K562 (cell line): ENCODE measurements around the gene FOXR1. TPM values are rescaled to one million over a fixed set of nuclear protein-coding genes. Genes with fewer than 3 reads are reported as not detected.

ENCODE experiments used
- EWSR1 ChIP-seq: fragments of 450-650 bp; IDR thresholded peaks from 2 replicates; pipeline ENCODE4 v1.6.1; 2018; ENCODE audit warnings: borderline replicate concordance, mild to moderate bottlenecking, low read depth, moderate library complexity; ENCODE audit not compliant: partially characterized antibody
- FOSL1 ChIP-seq: fragments of 200-800 bp; sonication (Bioruptor generic); conservative IDR thresholded peaks from 2 replicates; pipeline ENCODE4 v1.6.1; 2016; ENCODE audit warnings: missing genetic modification characterization, missing compliant biosample characterization
- GATAD2B ChIP-seq: fragments of 450-650 bp; IDR thresholded peaks from 2 replicates; pipeline ENCODE4 v1.6.1; 2017; ENCODE audit warnings: mild to moderate bottlenecking, borderline replicate concordance
- PURB ChIP-seq: sonication (generic); formaldehyde crosslinking; IDR thresholded peaks from 2 replicates; pipeline ENCODE4 v1.9.0; 2021; ENCODE audit warnings: low read depth, mild to moderate bottlenecking, missing genetic modification reagents
- RAD51 ChIP-seq: fragments of 450-650 bp; IDR thresholded peaks from 2 replicates; pipeline ENCODE4 v1.7.1; 2016; ENCODE audit warnings: low read depth, mild to moderate bottlenecking, borderline replicate concordance
- RBFOX2 ChIP-seq: fragments of 200-400 bp; formaldehyde crosslinking; IDR thresholded peaks from 2 replicates; pipeline ENCODE4 v1.6.1; 2017; ENCODE audit warnings: low read depth, mild to moderate bottlenecking, low read length, moderate library complexity
- SMAD3 ChIP-seq: fragments of 450-650 bp; formaldehyde crosslinking; conservative IDR thresholded peaks from 2 replicates; pipeline ENCODE4 v1.4.0; 2020; ENCODE audit warnings: mild to moderate bottlenecking
- SMARCA5 ChIP-seq: fragments of 450-650 bp; IDR thresholded peaks from 2 replicates; pipeline ENCODE4 v1.6.1; 2016
- TAL1 ChIP-seq: fragments of 450-650 bp; IDR thresholded peaks from 2 replicates; pipeline ENCODE4 v1.6.1; 2016; ENCODE audit warnings: mild to moderate bottlenecking
- TEAD1 ChIP-seq, 2 experiments: fragments of 450-650 bp in 1 of 2; sonication (generic) in 1 of 2; formaldehyde crosslinking; IDR thresholded peaks; 2 replicates each; pipeline versions ENCODE4 v1.4.0 to v1.8.0; 2020 to 2022; ENCODE audit warnings: mild to moderate bottlenecking in 2 of 2, missing genetic modification reagents in 1 of 2
- ZNF232 ChIP-seq: sonication (generic); formaldehyde crosslinking; IDR thresholded peaks from 2 replicates; pipeline ENCODE4 v1.8.0; 2022; ENCODE audit warnings: mild to moderate bottlenecking, missing genetic modification reagents
- ZNF431 ChIP-seq: sonication (generic); formaldehyde crosslinking; IDR thresholded peaks from 2 replicates; pipeline ENCODE4 v1.8.0; 2022; ENCODE audit warnings: mild to moderate bottlenecking, missing genetic modification reagents
- polyA plus RNA-seq, 8 experiments: library from polyadenylated mRNA; depleted of rRNA in 4 of 8; stranded (reverse) in 5 of 8; unstranded in 3 of 8; fragments of >200 nt; fragmentation: Nextera tagmentation in 2 of 8; fragmentation: Illumina TruSeq in 1 of 8; extraction: Ambion mirVana in 2 of 8; extraction: Trizol in 1 of 8; gene quantifications; 2 replicates each; pipeline versions ENCODE4 v1.2.1 to v1.2.3, GENCODE V29; 2011 to 2014; ENCODE audit warnings: inconsistent platforms in 1 of 8, missing spikeins in 1 of 8
- total RNA-seq, 7 experiments: library from RNA; depleted of rRNA in 6 of 7; stranded (reverse); fragments of >200 nt in 6 of 7; fragmentation: Illumina TruSeq in 2 of 7; extraction: Trizol in 2 of 7; gene quantifications; 2 replicates each; pipeline versions ENCODE4 v1.2.1 to v1.2.3, GENCODE V29; 2011 to 2021; ENCODE audit warnings: low replicate concordance in 1 of 7
- TF ChIP-seq, protein P1 (sequence below): IDR thresholded peaks from 2 replicates; pipeline ENCODE4 v1.6.1; 2011; ENCODE audit warnings: borderline replicate concordance, low read depth, mild to moderate bottlenecking, moderate library complexity, low read length; ENCODE audit not compliant: insufficient read depth, poor library complexity, severe bottlenecking
- TF ChIP-seq, protein P2 (sequence below): sonication (generic); formaldehyde crosslinking; IDR thresholded peaks from 2 replicates; pipeline ENCODE4 v1.8.0; 2022; ENCODE audit warnings: mild to moderate bottlenecking, missing genetic modification reagents
- TF ChIP-seq, protein P3 (sequence below): sonication (generic); formaldehyde crosslinking; IDR thresholded peaks from 2 replicates; pipeline ENCODE4 v1.4.0; 2020; ENCODE audit warnings: mild to moderate bottlenecking, missing genetic modification reagents
- TF ChIP-seq, protein P4 (sequence below): fragments of 450-650 bp; IDR thresholded peaks from one replicate; pipeline ENCODE4 v1.6.1; 2018; ENCODE audit warnings: mild to moderate bottlenecking, moderate library complexity; ENCODE audit not compliant: partially characterized antibody
- TF ChIP-seq, protein P5 (sequence below): fragments of 450-650 bp; IDR thresholded peaks from 2 replicates; pipeline ENCODE4 v1.6.1; 2014; ENCODE audit warnings: low read depth, mild to moderate bottlenecking, moderate library complexity, borderline replicate concordance
- TF ChIP-seq, protein P6 (sequence below), 2 experiments: fragments of 450-650 bp in 1 of 2; sonication (generic) in 1 of 2; formaldehyde crosslinking in 1 of 2; IDR thresholded peaks in 1 of 2; conservative IDR thresholded peaks in 1 of 2; 2 replicates each; pipeline versions ENCODE4 v1.6.1 to v1.8.1; 2016 to 2023; ENCODE audit warnings: mild to moderate bottlenecking in 2 of 2, moderate library complexity in 2 of 2, inconsistent platforms in 1 of 2, missing genetic modification reagents in 1 of 2

FOXR1 gene
- total and polyA plus RNA-seq, 9 of the 15 experiments (the other 6 are each of a cell fraction or from before 2014, with no cell fraction given) = not detected

DNA sequence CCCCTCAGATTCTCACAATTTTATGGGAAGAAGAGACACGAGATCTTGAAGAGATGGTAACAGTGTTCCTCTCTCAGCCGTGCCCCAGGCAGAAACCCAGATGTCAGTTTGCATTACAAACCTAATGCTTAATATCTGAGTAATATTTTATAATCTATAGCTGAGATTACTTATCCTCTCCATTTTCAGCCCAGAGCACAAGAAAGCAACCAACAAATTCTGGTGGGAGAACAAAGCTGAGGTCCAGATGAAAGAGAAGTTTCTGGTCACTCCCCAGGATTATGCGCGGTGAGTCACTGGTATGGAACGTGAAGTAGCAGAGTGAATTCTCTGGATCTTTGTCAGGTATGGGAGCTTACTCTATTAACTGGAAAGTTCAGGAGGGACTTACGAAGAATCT, 27.3 kb downstream of the FOXR1 start (continued):
- TF ChIP-seq, protein P1, sequence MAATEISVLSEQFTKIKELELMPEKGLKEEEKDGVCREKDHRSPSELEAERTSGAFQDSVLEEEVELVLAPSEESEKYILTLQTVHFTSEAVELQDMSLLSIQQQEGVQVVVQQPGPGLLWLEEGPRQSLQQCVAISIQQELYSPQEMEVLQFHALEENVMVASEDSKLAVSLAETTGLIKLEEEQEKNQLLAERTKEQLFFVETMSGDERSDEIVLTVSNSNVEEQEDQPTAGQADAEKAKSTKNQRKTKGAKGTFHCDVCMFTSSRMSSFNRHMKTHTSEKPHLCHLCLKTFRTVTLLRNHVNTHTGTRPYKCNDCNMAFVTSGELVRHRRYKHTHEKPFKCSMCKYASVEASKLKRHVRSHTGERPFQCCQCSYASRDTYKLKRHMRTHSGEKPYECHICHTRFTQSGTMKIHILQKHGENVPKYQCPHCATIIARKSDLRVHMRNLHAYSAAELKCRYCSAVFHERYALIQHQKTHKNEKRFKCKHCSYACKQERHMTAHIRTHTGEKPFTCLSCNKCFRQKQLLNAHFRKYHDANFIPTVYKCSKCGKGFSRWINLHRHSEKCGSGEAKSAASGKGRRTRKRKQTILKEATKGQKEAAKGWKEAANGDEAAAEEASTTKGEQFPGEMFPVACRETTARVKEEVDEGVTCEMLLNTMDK = no peak
- TF ChIP-seq TEAD1 (CRISPR knock-in tag; IDR thresholded peaks at IDR 0.05) (peak; percentile 27 to 48; a peak in 1 of 4 replicates), PURB (CRISPR knock-in tag) (no peak), SMAD3 (CRISPR knock-in tag) (no peak), ZNF232 (no peak), EWSR1 (no peak), RAD51 (no peak), ZNF431 (CRISPR knock-in tag) (0 out of 2 replicates have a peak, but pooled peaks have one; percentile 0), RBFOX2 (no peak), TAL1 (no peak), GATAD2B (no peak), SMARCA5 (no peak), FOSL1 (tag) (peak; percentile 85)
- TF ChIP-seq, protein P2, sequence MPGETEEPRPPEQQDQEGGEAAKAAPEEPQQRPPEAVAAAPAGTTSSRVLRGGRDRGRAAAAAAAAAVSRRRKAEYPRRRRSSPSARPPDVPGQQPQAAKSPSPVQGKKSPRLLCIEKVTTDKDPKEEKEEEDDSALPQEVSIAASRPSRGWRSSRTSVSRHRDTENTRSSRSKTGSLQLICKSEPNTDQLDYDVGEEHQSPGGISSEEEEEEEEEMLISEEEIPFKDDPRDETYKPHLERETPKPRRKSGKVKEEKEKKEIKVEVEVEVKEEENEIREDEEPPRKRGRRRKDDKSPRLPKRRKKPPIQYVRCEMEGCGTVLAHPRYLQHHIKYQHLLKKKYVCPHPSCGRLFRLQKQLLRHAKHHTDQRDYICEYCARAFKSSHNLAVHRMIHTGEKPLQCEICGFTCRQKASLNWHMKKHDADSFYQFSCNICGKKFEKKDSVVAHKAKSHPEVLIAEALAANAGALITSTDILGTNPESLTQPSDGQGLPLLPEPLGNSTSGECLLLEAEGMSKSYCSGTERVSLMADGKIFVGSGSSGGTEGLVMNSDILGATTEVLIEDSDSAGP = no peak
- TF ChIP-seq, protein P3, sequence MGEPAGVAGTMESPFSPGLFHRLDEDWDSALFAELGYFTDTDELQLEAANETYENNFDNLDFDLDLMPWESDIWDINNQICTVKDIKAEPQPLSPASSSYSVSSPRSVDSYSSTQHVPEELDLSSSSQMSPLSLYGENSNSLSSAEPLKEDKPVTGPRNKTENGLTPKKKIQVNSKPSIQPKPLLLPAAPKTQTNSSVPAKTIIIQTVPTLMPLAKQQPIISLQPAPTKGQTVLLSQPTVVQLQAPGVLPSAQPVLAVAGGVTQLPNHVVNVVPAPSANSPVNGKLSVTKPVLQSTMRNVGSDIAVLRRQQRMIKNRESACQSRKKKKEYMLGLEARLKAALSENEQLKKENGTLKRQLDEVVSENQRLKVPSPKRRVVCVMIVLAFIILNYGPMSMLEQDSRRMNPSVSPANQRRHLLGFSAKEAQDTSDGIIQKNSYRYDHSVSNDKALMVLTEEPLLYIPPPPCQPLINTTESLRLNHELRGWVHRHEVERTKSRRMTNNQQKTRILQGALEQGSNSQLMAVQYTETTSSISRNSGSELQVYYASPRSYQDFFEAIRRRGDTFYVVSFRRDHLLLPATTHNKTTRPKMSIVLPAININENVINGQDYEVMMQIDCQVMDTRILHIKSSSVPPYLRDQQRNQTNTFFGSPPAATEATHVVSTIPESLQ = no peak
- TF ChIP-seq, protein P4, sequence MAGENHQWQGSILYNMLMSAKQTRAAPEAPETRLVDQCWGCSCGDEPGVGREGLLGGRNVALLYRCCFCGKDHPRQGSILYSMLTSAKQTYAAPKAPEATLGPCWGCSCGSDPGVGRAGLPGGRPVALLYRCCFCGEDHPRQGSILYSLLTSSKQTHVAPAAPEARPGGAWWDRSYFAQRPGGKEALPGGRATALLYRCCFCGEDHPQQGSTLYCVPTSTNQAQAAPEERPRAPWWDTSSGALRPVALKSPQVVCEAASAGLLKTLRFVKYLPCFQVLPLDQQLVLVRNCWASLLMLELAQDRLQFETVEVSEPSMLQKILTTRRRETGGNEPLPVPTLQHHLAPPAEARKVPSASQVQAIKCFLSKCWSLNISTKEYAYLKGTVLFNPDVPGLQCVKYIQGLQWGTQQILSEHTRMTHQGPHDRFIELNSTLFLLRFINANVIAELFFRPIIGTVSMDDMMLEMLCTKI = no peak
- TF ChIP-seq, protein P5, sequence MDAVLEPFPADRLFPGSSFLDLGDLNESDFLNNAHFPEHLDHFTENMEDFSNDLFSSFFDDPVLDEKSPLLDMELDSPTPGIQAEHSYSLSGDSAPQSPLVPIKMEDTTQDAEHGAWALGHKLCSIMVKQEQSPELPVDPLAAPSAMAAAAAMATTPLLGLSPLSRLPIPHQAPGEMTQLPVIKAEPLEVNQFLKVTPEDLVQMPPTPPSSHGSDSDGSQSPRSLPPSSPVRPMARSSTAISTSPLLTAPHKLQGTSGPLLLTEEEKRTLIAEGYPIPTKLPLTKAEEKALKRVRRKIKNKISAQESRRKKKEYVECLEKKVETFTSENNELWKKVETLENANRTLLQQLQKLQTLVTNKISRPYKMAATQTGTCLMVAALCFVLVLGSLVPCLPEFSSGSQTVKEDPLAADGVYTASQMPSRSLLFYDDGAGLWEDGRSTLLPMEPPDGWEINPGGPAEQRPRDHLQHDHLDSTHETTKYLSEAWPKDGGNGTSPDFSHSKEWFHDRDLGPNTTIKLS = no peak
- TF ChIP-seq, protein P6, sequence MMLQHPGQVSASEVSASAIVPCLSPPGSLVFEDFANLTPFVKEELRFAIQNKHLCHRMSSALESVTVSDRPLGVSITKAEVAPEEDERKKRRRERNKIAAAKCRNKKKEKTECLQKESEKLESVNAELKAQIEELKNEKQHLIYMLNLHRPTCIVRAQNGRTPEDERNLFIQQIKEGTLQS (IDR thresholded peaks at IDR 0.05) = peak; percentile 89
- TF ChIP-seq, protein P6 (CRISPR knock-in tag; conservative IDR thresholded peaks at IDR 0.05) = no peak
